Measurements from ENCODE around the gene PHYHIPL.
"Not testable (repeated sequence)": the region's sequence is repeated elsewhere in the genome, so short reads cannot be mapped to it uniquely, and the experiment has no call there.

Gene PHYHIPL

GRCh38 chr10:59206204-59206720 is 29.8 kb downstream of the PHYHIPL start:
- DNase-seq, result no peak

- DNase-seq, result no peak
Observed at GRCh38 chr10:59212301-59212798, 35.9 kb downstream of the PHYHIPL start.

GRCh38 chr10:59214160-59214559 is 37.7 kb downstream of the PHYHIPL start:
- DNase-seq, result no peak

GRCh38 chr10:59216178-59216869 is 39.9 kb downstream of the PHYHIPL start:
- DNase-seq, result no peak

- no peak for DNase-seq
Observed at GRCh38 chr10:59222788-59223187, 46.3 kb downstream of the PHYHIPL start.

GRCh38 chr10:59223597-59223996 is 47.2 kb downstream of the PHYHIPL start:
- not testable (repeated sequence) for DNase-seq

GRCh38 chr10:59225211-59225610 is 48.8 kb downstream of the PHYHIPL start:
- DNase-seq, result no peak

- DNase-seq, result no peak
Observed at GRCh38 chr10:59227136-59227673, 50.8 kb downstream of the PHYHIPL start.

GRCh38 chr10:59229441-59229840 is 53.0 kb downstream of the PHYHIPL start:
- no peak for DNase-seq

GRCh38 chr10:59234194-59234593 is 57.8 kb downstream of the PHYHIPL start:
- DNase-seq, result no peak

GRCh38 chr10:59234816-59235429 is 58.5 kb downstream of the PHYHIPL start:
- no peak for DNase-seq

- DNase-seq, result no peak
Observed at GRCh38 chr10:59236064-59236697, 59.7 kb downstream of the PHYHIPL start.

GRCh38 chr10:59237775-59238174 is 61.3 kb downstream of the PHYHIPL start:
- DNase-seq, result no peak

- DNase-seq, result not testable (repeated sequence)
Observed at GRCh38 chr10:59239108-59239507, 62.7 kb downstream of the PHYHIPL start.

- no peak for DNase-seq
Observed at GRCh38 chr10:59240582-59241183, 64.2 kb downstream of the PHYHIPL start.

- DNase-seq, result no peak
Observed at GRCh38 chr10:59242057-59242456, 65.6 kb downstream of the PHYHIPL start.

- no peak for DNase-seq
Observed at GRCh38 chr10:59242991-59243390, 66.5 kb downstream of the PHYHIPL start.

GRCh38 chr10:59243611-59244195 is 67.3 kb downstream of the PHYHIPL start:
- DNase-seq, result no peak

- DNase-seq, result no peak
Observed at GRCh38 chr10:59244871-59245270, 68.4 kb downstream of the PHYHIPL start.

- no peak for DNase-seq
Observed at GRCh38 chr10:59245686-59246085, 69.2 kb downstream of the PHYHIPL start.

- no peak for DNase-seq
Observed at GRCh38 chr10:59252491-59252890, 76.0 kb downstream of the PHYHIPL start.

GRCh38 chr10:59255463-59255862 is 79.0 kb downstream of the PHYHIPL start:
- no peak for DNase-seq

GRCh38 chr10:59257224-59257623 is 80.8 kb downstream of the PHYHIPL start:
- no peak for DNase-seq
